Tibial artery (tissue), 4 donors: Measurements from ENCODE around the gene RPTOR.

Experiments used
- DNase-seq, 2 donors: peaks; one replicate each; pipeline ENCODE4 v3.0.0-alpha.2; 2019
- H3K27ac ChIP-seq, 2 donors: fragments of 200-600 bp; sonication (generic) in 1 of 2; 1 replicate in 1 of 2; 2 replicates in 1 of 2; pipeline ENCODE4 v1.5.1; 2018 to 2019; ENCODE audit warnings: mild to moderate bottlenecking in 1 of 2
- H3K27me3 ChIP-seq, 2 donors: fragments of 200-600 bp; sonication (generic) in 1 of 2; one replicate each; pipeline versions ENCODE4 v1.5.1 to v1.6.0; 2016 to 2019
- H3K36me3 ChIP-seq, 3 donors: fragments of 200-600 bp; sonication (generic) in 2 of 3; one replicate each; pipeline ENCODE4 v1.5.1; 2016 to 2019; ENCODE audit warnings: mild to moderate bottlenecking in 2 of 3
- H3K4me1 ChIP-seq, 4 donors: fragments of 200-600 bp; sonication (generic) in 2 of 4; 1 replicate in 3 of 4; 2 replicates in 1 of 4; pipeline ENCODE4 v1.5.1; 2016 to 2019
- H3K4me3 ChIP-seq, 2 donors: fragments of 200-600 bp; sonication (generic) in 1 of 2; 1 replicate in 1 of 2; 2 replicates in 1 of 2; pipeline ENCODE4 v1.5.1; 2018 to 2019; ENCODE audit warnings: mild to moderate bottlenecking in 2 of 2
- H3K9me3 ChIP-seq, 3 donors: fragments of 200-600 bp; sonication (generic) in 1 of 3; one replicate each; pipeline ENCODE4 v1.5.1; 2016 to 2019
- CTCF ChIP-seq, 2 experiments: fragments of 200-600 bp in 1 of 2; fragments of 450-650 bp in 1 of 2; IDR thresholded peaks; one replicate each; pipeline ENCODE4 v1.5.1; 2017 to 2019; ENCODE audit warnings: antibody characterized with exemption in 2 of 2, mild to moderate bottlenecking in 1 of 2, moderate library complexity in 1 of 2
- intact Hi-C: fragments of 100-400 bp; cut with DNase I; formaldehyde crosslinking; loops from one replicate; pipeline ENCODE4 v1.15.0; 2023; ENCODE audit warnings: low total_unique reads

The RPTOR gene

DNA sequence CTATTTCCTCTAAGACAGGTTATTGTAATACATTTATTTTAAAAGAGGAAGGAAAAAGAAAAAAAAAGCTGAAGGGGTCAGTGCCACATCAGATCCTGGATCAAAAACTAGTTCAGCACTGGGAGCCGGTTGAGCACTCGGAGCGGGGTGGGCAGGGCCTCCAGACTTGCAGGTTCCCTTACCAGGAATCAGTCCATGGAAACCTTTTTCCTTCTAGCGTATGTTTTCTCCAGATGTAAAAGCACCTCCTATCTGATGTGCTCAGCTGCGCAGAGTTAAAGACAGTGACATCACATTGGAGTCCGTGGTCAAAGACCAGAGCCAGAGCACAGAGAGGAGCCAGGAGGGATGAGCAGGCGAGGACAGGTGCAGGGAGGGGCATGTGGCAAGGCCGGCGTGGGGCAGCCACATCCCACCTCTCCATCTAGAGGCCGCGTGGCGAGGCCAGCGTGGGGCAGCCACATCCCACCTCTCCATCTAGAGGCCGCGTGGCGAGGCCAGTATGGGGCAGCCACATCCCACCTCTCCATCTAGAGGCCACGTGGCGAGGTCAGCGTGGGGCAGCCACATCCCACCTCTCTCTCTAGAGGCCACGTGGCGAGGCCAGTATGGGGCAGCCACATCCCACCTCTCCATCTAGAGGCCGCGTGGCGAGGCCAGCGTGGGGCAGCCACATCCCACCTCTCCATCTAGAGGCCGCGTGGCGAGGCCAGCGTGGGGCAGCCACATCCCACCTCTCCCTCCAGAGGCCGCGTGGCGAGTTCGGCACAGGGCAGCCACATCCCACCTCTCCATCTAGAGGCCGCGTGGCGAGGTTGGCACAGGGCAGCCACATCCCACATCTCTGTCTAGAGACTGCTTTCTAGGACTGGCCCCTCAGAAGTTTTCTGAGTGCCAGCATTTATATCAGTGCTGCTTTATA lies 280.2 kb downstream of the RPTOR start:
- no peak overlapping the region for H3K27ac ChIP-seq
- DNase-seq = peak in 1 of 2 donors; percentile 28

GRCh38 chr17:80825471-80826345 lies 281.1 kb downstream of the RPTOR start:
- Histone ChIP-seq H3K4me1 (peaks cover 0 to 12% (median 3%) of the 10 kb centered on the region in 4 donors), H3K9me3 (no peaks in the 10 kb centered on the region), H3K36me3 (peaks cover 11 to 56% (median 34%) of the 10 kb centered on the region in 3 donors), H3K27me3 (no peaks in the 10 kb centered on the region), H3K27ac (no peak overlapping the region), H3K4me3 (no peak overlapping the region)
- intact Hi-C loops = no loop called here
- DNase-seq = peak in 1 of 2 donors; percentile 60
- no peak for TF ChIP-seq CTCF (IDR thresholded peaks at IDR 0.05)

More for the DNA sequence above, 280.2 kb downstream of the RPTOR start:
- no peak for TF ChIP-seq CTCF (IDR thresholded peaks at IDR 0.05)
- H3K4me3 ChIP-seq = no peak overlapping the region
- peaks cover 11 to 56% (median 34%) of the 10 kb centered on the region in 3 donors for H3K36me3 ChIP-seq
- peaks cover 0 to 12% (median 3%) of the 10 kb centered on the region in 4 donors for H3K4me1 ChIP-seq
- intact Hi-C loops = no loop called here
- no peaks in the 10 kb centered on the region for H3K9me3 ChIP-seq
- H3K27me3 ChIP-seq = no peaks in the 10 kb centered on the region

DNA sequence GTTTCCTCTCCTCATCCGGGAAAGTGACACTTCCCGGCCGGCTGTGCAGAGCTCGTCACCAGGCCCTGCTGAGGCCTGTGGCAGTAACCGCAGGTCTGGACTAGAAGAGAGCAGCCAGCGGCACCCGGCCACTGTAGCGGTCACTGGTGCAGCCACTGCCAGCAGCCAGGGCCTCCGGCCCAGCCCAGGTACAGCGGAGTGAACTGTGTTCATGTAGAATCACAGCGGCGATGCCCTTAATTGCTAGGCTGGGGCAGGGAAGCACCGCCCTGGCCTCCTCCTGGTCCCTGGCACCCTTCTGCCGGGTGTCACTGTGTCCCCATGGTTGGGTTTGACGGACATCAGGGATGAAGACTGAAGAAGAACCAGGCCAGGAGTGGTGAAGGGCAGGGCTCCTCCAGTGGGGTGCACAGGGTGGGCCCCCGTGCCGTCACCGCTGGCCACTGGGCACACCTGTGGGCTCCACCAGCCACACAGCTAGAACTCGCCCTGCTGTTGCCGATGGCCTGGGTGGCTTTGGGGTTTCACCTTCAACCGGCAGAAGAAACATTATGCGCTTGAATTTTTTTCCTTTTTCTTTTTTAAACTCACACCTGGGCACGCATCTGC lies 281.8 kb downstream of the RPTOR start:
- no peak for TF ChIP-seq CTCF (IDR thresholded peaks at IDR 0.05)
- Histone ChIP-seq H3K27ac (peak overlapping the region in 1 of 2 donors; percentile 23), H3K36me3 (peaks cover 11 to 55% (median 34%) of the 10 kb centered on the region in 3 donors), H3K9me3 (no peaks in the 10 kb centered on the region), H3K4me1 (peaks cover 0 to 12% (median 3%) of the 10 kb centered on the region in 4 donors), H3K27me3 (no peaks in the 10 kb centered on the region), H3K4me3 (no peak overlapping the region)
- DNase-seq = peak in 1 of 2 donors; percentile 59
- intact Hi-C loops = no loop called here

GRCh38 chr17:80826955-80827645 lies 282.5 kb downstream of the RPTOR start:
- H3K9me3 ChIP-seq = no peaks in the 10 kb centered on the region
- no peaks in the 10 kb centered on the region for H3K27me3 ChIP-seq
- peak overlapping the region; percentile 23 to 28 for H3K27ac ChIP-seq
- H3K36me3 ChIP-seq = peaks cover 11 to 49% (median 34%) of the 10 kb centered on the region in 3 donors
- intact Hi-C loops = no loop called here
- no peak overlapping the region for H3K4me3 ChIP-seq
- H3K4me1 ChIP-seq = peaks cover 0 to 14% (median 3%) of the 10 kb centered on the region in 4 donors
- TF ChIP-seq CTCF (IDR thresholded peaks at IDR 0.05) = no peak
- peak; percentile 87 to 90 for DNase-seq
